HUES64 (cell line): ENCODE measurements around the gene THSD4.

ENCODE experiments used
- H3K27ac ChIP-seq: 2 replicates; pipeline ENCODE4 v1.7.0; 2013; ENCODE audit warnings: low read depth, low read length, inconsistent platforms
- H3K27me3 ChIP-seq: 2 replicates; pipeline ENCODE4 v1.6.1; 2013; ENCODE audit warnings: mild to moderate bottlenecking, low read length; ENCODE audit not compliant: insufficient read depth
- H3K36me3 ChIP-seq: 2 replicates; pipeline ENCODE4 v1.6.1; 2013; ENCODE audit warnings: mild to moderate bottlenecking, low read length; ENCODE audit not compliant: insufficient read depth
- H3K4me1 ChIP-seq: 2 replicates; pipeline ENCODE4 v1.6.1; 2013; ENCODE audit warnings: mild to moderate bottlenecking, low read length, moderate library complexity; ENCODE audit not compliant: insufficient read depth
- H3K4me3 ChIP-seq: 2 replicates; pipeline ENCODE4 v1.5.1; 2013; ENCODE audit warnings: mild to moderate bottlenecking, low read length, moderate library complexity
- H3K9ac ChIP-seq: 2 replicates; pipeline ENCODE4 v1.6.1; 2013; ENCODE audit warnings: mild to moderate bottlenecking, low read depth, low read length
- H3K9me3 ChIP-seq: 2 replicates; pipeline ENCODE4 v1.6.1; 2013; ENCODE audit warnings: low read depth, low read length; ENCODE audit not compliant: insufficient read depth
- WGBS: fragments of 150-250, 120-280 bp; methylation state at CpG from one replicate; pipeline ENCODE4 v1.1.7; 2013; ENCODE audit warnings: missing lambda C conversion rate; 5-methylcytosine and 5-hydroxymethylcytosine counted together

THSD4 gene

DNA sequence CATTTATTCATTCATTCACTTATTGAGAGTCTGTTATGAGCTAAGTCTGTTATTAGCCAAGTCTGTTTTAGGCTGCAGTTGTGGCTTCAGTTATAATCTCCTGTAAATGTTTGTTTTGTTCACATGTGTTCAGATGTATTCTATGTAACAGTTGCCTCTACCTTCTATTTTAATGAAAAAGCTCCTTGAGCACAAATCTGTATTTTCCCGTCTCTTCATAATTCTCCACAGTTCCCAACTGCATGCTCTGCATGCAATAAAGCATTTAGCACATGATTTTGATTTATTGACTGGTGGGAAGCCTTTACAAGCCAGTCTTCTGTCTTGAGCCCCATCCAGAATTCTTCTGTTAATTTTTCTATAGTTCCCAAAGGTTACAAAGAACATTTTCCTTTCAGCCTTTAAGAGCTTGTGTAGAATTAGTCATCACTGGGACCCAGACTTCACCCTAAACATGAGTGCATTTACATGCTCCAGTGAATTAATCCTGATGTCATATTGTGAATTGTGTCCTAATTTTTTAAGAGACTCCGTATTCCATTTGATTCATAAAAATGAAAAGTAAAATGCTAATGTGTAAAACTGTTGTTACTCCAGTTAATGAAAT is 572.7 kb downstream of the THSD4 start:
- H3K9me3 ChIP-seq = no peaks in the 10 kb centered on the region; the same call in 1 of the 2 replicates
- H3K4me1 ChIP-seq = no peaks in the 10 kb centered on the region
- WGBS = 94% methylated on average over 1 of the region's 2 CpGs
- H3K27ac ChIP-seq = no peak overlapping the region
- H3K9ac ChIP-seq = no peak overlapping the region
- no peaks in the 10 kb centered on the region for H3K27me3 ChIP-seq
- no peaks in the 10 kb centered on the region for H3K36me3 ChIP-seq
- H3K4me3 ChIP-seq = no peak overlapping the region

DNA sequence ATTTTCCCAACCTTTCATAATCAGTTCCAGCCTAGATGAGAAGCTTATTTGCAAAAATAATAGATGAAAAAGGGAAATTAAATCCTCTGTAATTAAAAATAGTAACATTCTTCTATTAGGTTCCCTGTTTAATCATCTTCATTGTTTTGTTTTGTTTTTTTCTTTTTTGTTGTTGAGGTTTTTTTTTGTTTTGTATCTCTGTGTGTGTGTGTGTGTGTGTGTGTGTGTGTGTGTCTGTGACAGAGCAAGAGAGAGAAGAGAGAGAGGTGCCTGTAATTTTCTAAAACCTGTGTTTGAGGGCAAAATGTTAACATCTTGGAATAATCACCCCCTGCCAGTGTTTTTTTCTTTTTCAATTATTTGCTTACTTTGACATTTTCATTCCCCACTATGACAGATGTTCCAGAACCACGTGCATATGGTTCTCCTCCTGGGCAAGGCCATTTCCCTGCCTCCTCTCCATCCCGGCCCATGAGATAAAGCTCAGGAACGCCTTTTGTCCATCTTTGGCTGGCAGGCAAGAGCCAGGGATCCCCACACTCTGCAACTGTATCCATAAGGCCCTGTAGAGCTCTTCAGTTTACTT is 573.3 kb downstream of the THSD4 start:
- H3K27ac ChIP-seq = no peak overlapping the region
- no peaks in the 10 kb centered on the region for H3K27me3 ChIP-seq
- no peaks in the 10 kb centered on the region for H3K36me3 ChIP-seq
- 89% methylated on average over 3 of the region's 3 CpGs for WGBS
- no peak overlapping the region for H3K9ac ChIP-seq
- H3K9me3 ChIP-seq = peaks cover 2% of the 10 kb centered on the region; the same call in 1 of the 2 replicates
- H3K4me3 ChIP-seq = no peak overlapping the region
- no peaks in the 10 kb centered on the region for H3K4me1 ChIP-seq

GRCh38 chr15:71691081-71691457 is 575.8 kb downstream of the THSD4 start:
- Histone ChIP-seq H3K9ac (no peak overlapping the region), H3K27ac (no peak overlapping the region), H3K36me3 (no peaks in the 10 kb centered on the region), H3K4me3 (no peak overlapping the region), H3K27me3 (no peaks in the 10 kb centered on the region), H3K9me3 (peaks cover 2% of the 10 kb centered on the region; the same call in 1 of the 2 replicates), H3K4me1 (no peaks in the 10 kb centered on the region)
- WGBS = 96% methylated on average over 3 of the region's 3 CpGs

- no peak overlapping the region for H3K9ac ChIP-seq
- WGBS = 92% methylated on average over 12 of the region's 12 CpGs
- H3K4me1 ChIP-seq = no peaks in the 10 kb centered on the region
- no peaks in the 10 kb centered on the region for H3K36me3 ChIP-seq
- H3K4me3 ChIP-seq = no peak overlapping the region
- H3K9me3 ChIP-seq = peaks cover 2% of the 10 kb centered on the region; the same call in 1 of the 2 replicates
- no peaks in the 10 kb centered on the region for H3K27me3 ChIP-seq
- H3K27ac ChIP-seq = no peak overlapping the region
Measured at GRCh38 chr15:71691458-71692417, 576.5 kb downstream of the THSD4 start.

GRCh38 chr15:71697236-71697635 is 582.0 kb downstream of the THSD4 start:
- no peaks in the 10 kb centered on the region for H3K4me1 ChIP-seq
- WGBS = 89% methylated on average over 6 of the region's 6 CpGs
- no peak overlapping the region for H3K9ac ChIP-seq
- H3K36me3 ChIP-seq = no peaks in the 10 kb centered on the region
- no peaks in the 10 kb centered on the region for H3K27me3 ChIP-seq
- no peak overlapping the region for H3K27ac ChIP-seq
- no peak overlapping the region for H3K4me3 ChIP-seq
- H3K9me3 ChIP-seq = 0 out of 2 replicates have a peak, but pooled peaks cover 2% of the 10 kb centered on the region

DNA sequence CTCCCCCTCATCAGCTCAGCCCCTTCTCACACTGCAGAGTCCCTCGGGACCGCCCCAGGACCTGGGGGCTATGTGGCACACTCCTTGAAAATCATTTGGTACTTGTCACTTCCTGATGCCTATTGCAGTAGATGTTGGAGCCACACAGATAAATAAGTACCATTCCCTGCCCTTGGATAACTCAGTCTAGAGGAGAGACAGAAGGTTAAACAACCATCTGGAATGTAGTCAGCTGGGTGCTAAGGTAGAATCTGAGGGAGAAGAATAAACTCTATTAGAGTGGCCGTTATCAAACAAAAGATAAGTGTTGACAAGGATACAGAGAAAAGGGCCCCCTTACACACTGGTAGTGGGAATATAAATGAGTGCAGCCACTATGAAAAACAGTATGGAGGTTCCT is 582.8 kb downstream of the THSD4 start:
- Histone ChIP-seq H3K4me1 (no peaks in the 10 kb centered on the region), H3K9ac (no peak overlapping the region), H3K27ac (no peak overlapping the region), H3K9me3 (0 out of 2 replicates have a peak, but pooled peaks cover 2% of the 10 kb centered on the region), H3K36me3 (no peaks in the 10 kb centered on the region), H3K27me3 (no peaks in the 10 kb centered on the region), H3K4me3 (no peak overlapping the region)
- 86% methylated on average over 3 of the region's 3 CpGs for WGBS

GRCh38 chr15:71698742-71699141 is 583.5 kb downstream of the THSD4 start:
- Histone ChIP-seq H3K9ac (no peak overlapping the region), H3K9me3 (no peaks in the 10 kb centered on the region), H3K27ac (no peak overlapping the region), H3K27me3 (no peaks in the 10 kb centered on the region), H3K36me3 (no peaks in the 10 kb centered on the region), H3K4me3 (no peak overlapping the region), H3K4me1 (no peaks in the 10 kb centered on the region)
- no CpG with 5 or more reads among the region's 1 CpG for WGBS

DNA sequence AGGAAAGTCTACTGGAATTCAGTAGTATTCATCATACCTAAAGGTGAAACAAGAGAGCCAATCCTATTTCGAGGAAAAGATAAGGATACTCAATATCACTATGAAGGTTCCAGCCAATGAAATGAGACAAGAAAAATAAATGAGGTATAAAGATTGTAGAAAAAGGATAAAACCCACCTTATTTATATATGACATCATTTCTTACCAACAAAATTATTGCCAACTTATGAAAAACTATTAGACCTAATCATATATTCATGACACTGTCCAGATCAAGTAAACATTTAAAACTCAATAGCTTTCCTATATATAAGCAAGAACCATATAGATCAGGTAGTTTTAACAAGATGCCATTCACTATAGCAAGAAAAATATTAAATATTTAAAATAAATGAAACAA is 584.7 kb downstream of the THSD4 start:
- no CpG with 5 or more reads among the region's 1 CpG for WGBS
- H3K4me3 ChIP-seq = no peak overlapping the region

DNA sequence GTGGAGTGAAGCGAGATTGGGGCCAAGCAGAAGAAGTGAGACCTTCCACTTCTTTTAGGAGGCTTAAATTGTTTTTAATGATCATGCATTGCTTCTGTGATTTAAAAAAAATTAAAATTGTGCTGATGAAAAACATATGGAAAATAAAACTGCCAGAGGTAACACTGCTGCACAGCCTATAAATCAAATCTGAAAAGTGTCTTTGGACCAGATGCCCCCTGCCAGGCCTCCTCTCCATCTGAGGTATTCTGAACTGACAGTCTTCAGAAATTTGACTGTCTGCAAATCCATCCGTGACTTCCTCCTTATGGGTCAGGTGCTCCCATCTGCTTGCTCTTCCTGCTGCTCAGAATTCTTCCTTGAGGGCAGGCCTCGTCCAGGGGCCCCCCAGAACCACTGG is 586.5 kb downstream of the THSD4 start:
- WGBS = 89% methylated on average over 3 of the region's 3 CpGs
- no peak overlapping the region for H3K9ac ChIP-seq
- H3K27me3 ChIP-seq = no peaks in the 10 kb centered on the region

More for the DNA sequence above, 584.7 kb downstream of the THSD4 start:
- H3K4me1 ChIP-seq = 0 out of 2 replicates have a peak, but pooled peaks cover 5% of the 10 kb centered on the region
- no peak overlapping the region for H3K9ac ChIP-seq
- no peak overlapping the region for H3K27ac ChIP-seq
- H3K36me3 ChIP-seq = no peaks in the 10 kb centered on the region
- H3K9me3 ChIP-seq = no peaks in the 10 kb centered on the region
- H3K27me3 ChIP-seq = no peaks in the 10 kb centered on the region

DNA sequence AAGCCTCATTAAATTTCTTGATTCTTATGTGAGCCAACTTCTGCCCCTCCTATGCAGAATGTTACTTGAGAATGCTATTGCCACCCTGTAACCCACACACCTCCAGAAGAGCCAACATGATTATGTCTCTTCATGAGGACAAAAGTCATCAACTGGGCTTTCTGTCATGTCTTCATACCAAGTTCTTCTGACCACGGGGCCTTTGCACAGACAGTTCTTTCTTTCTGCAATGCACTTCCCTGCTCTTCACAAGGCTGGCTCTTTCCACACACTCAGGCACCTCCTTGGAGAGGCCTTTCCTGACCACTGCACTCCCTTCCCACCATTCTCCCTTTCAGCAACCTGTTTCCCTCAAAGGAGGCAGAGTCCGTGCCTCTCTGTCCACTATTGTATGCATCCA is 587.2 kb downstream of the THSD4 start:
- 96% methylated on average over 2 of the region's 2 CpGs for WGBS

More for the DNA sequence above, 586.5 kb downstream of the THSD4 start:
- Histone ChIP-seq H3K9me3 (no peaks in the 10 kb centered on the region), H3K4me3 (no peak overlapping the region), H3K27ac (no peak overlapping the region), H3K4me1 (0 out of 2 replicates have a peak, but pooled peaks cover 6% of the 10 kb centered on the region), H3K36me3 (no peaks in the 10 kb centered on the region)

GRCh38 chr15:71705151-71705550 is 589.9 kb downstream of the THSD4 start:
- H3K27ac ChIP-seq = no peak overlapping the region
- no peak overlapping the region for H3K9ac ChIP-seq
- H3K4me1 ChIP-seq = peaks cover 14% of the 10 kb centered on the region; the same call in 1 of the 2 replicates
- no peaks in the 10 kb centered on the region for H3K36me3 ChIP-seq
- no peak overlapping the region for H3K4me3 ChIP-seq
- no peaks in the 10 kb centered on the region for H3K27me3 ChIP-seq
- 58% methylated on average over 3 of the region's 6 CpGs for WGBS
- H3K9me3 ChIP-seq = no peaks in the 10 kb centered on the region

More for the DNA sequence above, 587.2 kb downstream of the THSD4 start:
- Histone ChIP-seq H3K27me3 (no peaks in the 10 kb centered on the region), H3K4me1 (peaks cover 8% of the 10 kb centered on the region; the same call in 1 of the 2 replicates), H3K9me3 (no peaks in the 10 kb centered on the region), H3K4me3 (no peak overlapping the region), H3K36me3 (no peaks in the 10 kb centered on the region), H3K9ac (no peak overlapping the region), H3K27ac (no peak overlapping the region)
